HepG2 (cell line): ENCODE data around the gene KRTAP22-2. TPM values are rescaled to one million over a fixed set of nuclear protein-coding genes. Genes with fewer than 3 reads are reported as not detected.

Experiments used
- ATAC-seq: fragments of 200-7000 bp; cut with Tn5 transposase; 3 replicates; pipeline ENCODE4 v1.9.1; 2020; ENCODE audit warnings: mild to moderate bottlenecking, moderate library complexity
- BruUV-seq: library from RNA; stranded (reverse); fragments of 400-500 nt; replicated peaks from 2 replicates; lab custom pipeline; 2021; lab: Mats Ljungman, UMichigan
- CTCF ChIA-PET: fragments of 300-600 bp; formaldehyde crosslinking; extraction: SDS; loops from one replicate; lab custom pipeline; 2021; ENCODE audit warnings: low total read pairs, inconsistent platforms, low intra/inter-chr PET ratio; lab: Yijun Ruan, JAX
- POLR2A ChIA-PET: fragments of 350-600 bp; sonication (Branson Sonifier 250); formaldehyde crosslinking; loops from one replicate; lab custom pipeline; 2020; ENCODE audit warnings: antibody characterized with exemption, inconsistent platforms; lab: Yijun Ruan, JAX
- DNase-seq: peaks from one replicate; pipeline ENCODE4 v3.0.0-alpha.2; 2015; ENCODE audit warnings: low spot score
- FAIRE-seq: peaks from 3 replicates; lab custom pipeline; 2011; peaks lifted over from hg19 to GRCh38; lab: Jason Lieb, UNC
- H2AFZ ChIP-seq: one replicate; pipeline ENCODE4 v1.6.1; 2011; ENCODE audit warnings: low read length, inconsistent platforms
- H3K27ac ChIP-seq: fragments of 300-600 bp; 3 replicates; pipeline ENCODE4 v1.8.0; 2011; ENCODE audit warnings: mixed run types, mild to moderate bottlenecking, mixed read lengths, low read length, inconsistent platforms; ENCODE audit not compliant: insufficient read depth; ENCODE audit errors: extremely low read length
- H3K27me3 ChIP-seq, 2 experiments: fragments of 200-600 bp in 1 of 2; 2 replicates in 1 of 2; 3 replicates in 1 of 2; pipeline versions ENCODE4 v1.6.0 to v1.8.0; 2011; ENCODE audit warnings: low read length in 2 of 2, mild to moderate bottlenecking in 2 of 2, moderate library complexity in 2 of 2, inconsistent platforms in 1 of 2; ENCODE audit not compliant: insufficient read depth in 2 of 2, control insufficient read depth in 1 of 2
- H3K36me3 ChIP-seq, 2 experiments: fragments of 200-600 bp in 1 of 2; replicated peaks in 1 of 2; 2 replicates in 1 of 2; 3 replicates in 1 of 2; pipeline versions ENCODE4 v1.5.1 to v1.8.0; 2011; ENCODE audit warnings: low read length in 2 of 2, inconsistent platforms in 1 of 2; ENCODE audit not compliant: insufficient read depth in 2 of 2, control insufficient read depth in 1 of 2
- H3K4me1 ChIP-seq: 2 replicates; pipeline ENCODE4 v1.5.1; 2012; ENCODE audit warnings: low read length, inconsistent platforms; ENCODE audit not compliant: insufficient read depth
- H3K4me2 ChIP-seq: 2 replicates; pipeline ENCODE4 v1.6.0; 2011; ENCODE audit warnings: low read depth, low read length, inconsistent platforms
- H3K4me3 ChIP-seq, 3 experiments: fragments of 200-600 bp in 1 of 3; sonication (generic), shearing (Covaris generic) in 1 of 3; replicated peaks in 1 of 3; 2 replicates each; pipeline ENCODE4 v1.5.1; 2011 to 2016; ENCODE audit warnings: low read length in 3 of 3, inconsistent platforms in 2 of 3, low read depth in 2 of 3, mild to moderate bottlenecking in 2 of 3, control low read depth in 1 of 3, mixed read lengths in 1 of 3; ENCODE audit not compliant: insufficient read depth in 1 of 3
- H3K79me2 ChIP-seq: one replicate; pipeline ENCODE4 v1.6.1; 2011; ENCODE audit warnings: low read length, inconsistent platforms; ENCODE audit not compliant: insufficient read depth
- H3K9ac ChIP-seq: 2 replicates; pipeline ENCODE4 v1.6.0; 2011; ENCODE audit warnings: mild to moderate bottlenecking, low read depth, low read length, inconsistent platforms; ENCODE audit not compliant: insufficient read depth
- H3K9me3 ChIP-seq: 2 replicates; pipeline ENCODE4 v1.5.1; 2012; ENCODE audit warnings: mild to moderate bottlenecking, low read length
- H4K20me1 ChIP-seq: 2 replicates; pipeline ENCODE4 v1.6.0; 2011; ENCODE audit warnings: inconsistent platforms, mild to moderate bottlenecking, low read length, moderate library complexity; ENCODE audit not compliant: insufficient read depth
- DBP ChIP-seq: sonication (generic); formaldehyde crosslinking; IDR thresholded peaks from 2 replicates; pipeline ENCODE4 v1.4.0; 2020; ENCODE audit warnings: missing genetic modification reagents; ENCODE audit errors: not compliant biosample characterization
- FOXC1 ChIP-seq: sonication (generic); formaldehyde crosslinking; IDR thresholded peaks from 2 replicates; pipeline ENCODE4 v1.8.0; 2022; ENCODE audit warnings: mild to moderate bottlenecking, missing genetic modification reagents, borderline replicate concordance
- FOXK1 ChIP-seq: sonication (generic); formaldehyde crosslinking; IDR thresholded peaks from 2 replicates; pipeline ENCODE4 v1.4.0; 2020; ENCODE audit warnings: low read depth, missing genetic modification reagents, borderline replicate concordance
- KDM5B ChIP-seq: sonication (generic); formaldehyde crosslinking; IDR thresholded peaks from 2 replicates; pipeline ENCODE4 v1.4.0; 2020; ENCODE audit warnings: missing genetic modification reagents, mild to moderate bottlenecking, borderline replicate concordance
- NKX3-1 ChIP-seq: sonication (generic); formaldehyde crosslinking; IDR thresholded peaks from 2 replicates; pipeline ENCODE4 v1.5.0; 2020; ENCODE audit warnings: missing genetic modification reagents
- NR2F1 ChIP-seq, 2 experiments: fragments of 450-650 bp in 1 of 2; formaldehyde crosslinking in 1 of 2; IDR thresholded peaks; 2 replicates each; pipeline versions ENCODE4 v1.5.0 to v1.6.1; 2016 to 2020; ENCODE audit warnings: mild to moderate bottlenecking in 1 of 2, missing compliant biosample characterization in 1 of 2, missing genetic modification reagents in 1 of 2, moderate library complexity in 1 of 2
- SCMH1 ChIP-seq: sonication (generic); formaldehyde crosslinking; IDR thresholded peaks from 2 replicates; pipeline ENCODE4 v1.9.0; 2021; ENCODE audit warnings: missing genetic modification reagents, mild to moderate bottlenecking, borderline replicate concordance
- SP4 ChIP-seq: sonication (generic); formaldehyde crosslinking; IDR thresholded peaks from 2 replicates; pipeline ENCODE4 v1.8.1; 2023; ENCODE audit warnings: mild to moderate bottlenecking, missing genetic modification reagents
- ZNF124 ChIP-seq: sonication (generic); formaldehyde crosslinking; IDR thresholded peaks from 2 replicates; pipeline ENCODE4 v1.4.0; 2020; ENCODE audit warnings: missing genetic modification reagents
- ZNF225 ChIP-seq: sonication (generic); formaldehyde crosslinking; IDR thresholded peaks from 2 replicates; pipeline ENCODE4 v1.4.0; 2020; ENCODE audit warnings: mild to moderate bottlenecking, missing genetic modification reagents
- ZNF280B ChIP-seq: sonication (generic); formaldehyde crosslinking; IDR thresholded peaks from 2 replicates; pipeline ENCODE4 v1.5.0; 2020; ENCODE audit warnings: missing genetic modification reagents, mild to moderate bottlenecking, borderline replicate concordance
- ZNF441 ChIP-seq: sonication (generic); formaldehyde crosslinking; IDR thresholded peaks from 2 replicates; pipeline ENCODE4 v1.7.0; 2021; ENCODE audit warnings: missing genetic modification reagents, borderline replicate concordance
- ZNF572 ChIP-seq: sonication (generic); formaldehyde crosslinking; IDR thresholded peaks from 2 replicates; pipeline ENCODE4 v1.5.1; 2020; ENCODE audit warnings: mild to moderate bottlenecking, missing genetic modification reagents
- ZNF839 ChIP-seq: sonication (generic); formaldehyde crosslinking; IDR thresholded peaks from 2 replicates; pipeline ENCODE4 v1.4.0; 2020; ENCODE audit warnings: missing genetic modification reagents, mild to moderate bottlenecking, borderline replicate concordance
- WGBS: methylation state at CpG from one replicate; pipeline ENCODE4 v1.1.6; 2017; ENCODE audit warnings: low lambda C conversion rate; 5-methylcytosine and 5-hydroxymethylcytosine counted together
- in situ Hi-C: cut with HindIII; loops from 2 replicates; pipeline ENCODE4 v1.10.0; 2017; ENCODE audit warnings: low pct_unique_long_range_greater_than_20kb; ENCODE audit not compliant: extremely low pct_ligation_motif_present
- intact Hi-C: fragments of 100-400 bp; cut with micrococcal nuclease; formaldehyde crosslinking; loops from one replicate; pipeline ENCODE4 v1.10.0; 2022; ENCODE audit not compliant: unreplicated experiment
- polyA plus RNA-seq, 8 experiments: library from polyadenylated mRNA; depleted of rRNA in 3 of 8; stranded (reverse) in 7 of 8; unstranded in 1 of 8; fragments of >200 nt; fragmentation: Illumina TruSeq in 4 of 8; extraction: Trizol in 4 of 8; gene quantifications; 2 replicates each; pipeline versions ENCODE4 v1.2.1 to v1.2.3, GENCODE V29; 2011 to 2016; ENCODE audit warnings: low read depth in 4 of 8, missing spikeins in 1 of 8, mixed read lengths in 1 of 8; ENCODE audit not compliant: insufficient read depth in 1 of 8
- total RNA-seq, 5 experiments: library from RNA; depleted of rRNA; stranded (reverse); fragments of >200 nt; fragmentation: Illumina TruSeq; extraction: Trizol; gene quantifications; 2 replicates each; pipeline ENCODE4 v1.2.3, GENCODE V29; 2016; ENCODE audit warnings: low read depth in 1 of 5
- TF ChIP-seq, protein P1 (sequence below): sonication (generic); formaldehyde crosslinking; IDR thresholded peaks from 2 replicates; pipeline ENCODE4 v1.9.0; 2021; ENCODE audit warnings: missing genetic modification reagents, mild to moderate bottlenecking, borderline replicate concordance

KRTAP22-2 gene
- total and polyA plus RNA-seq, 2 of the 13 experiments (the other 11 are each of a cell fraction or from before 2014, with no cell fraction given) = not detected

DNA sequence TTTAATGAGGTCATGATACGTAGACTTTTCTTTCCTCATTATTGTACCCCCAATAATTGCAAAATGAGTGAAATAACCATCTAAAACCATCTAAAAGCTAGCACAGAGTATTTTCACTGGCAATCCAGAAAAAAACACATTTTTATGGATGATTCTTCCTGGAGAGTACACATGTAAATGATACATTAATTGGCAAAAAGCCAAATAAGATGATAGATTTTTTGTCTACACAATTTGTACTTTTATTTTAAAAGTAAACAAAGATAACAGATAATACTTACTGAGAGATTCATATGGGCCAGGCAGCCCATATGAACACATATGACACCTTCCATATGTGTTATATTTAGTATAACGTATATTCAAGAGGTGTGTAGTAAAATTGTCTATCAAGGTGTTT, 26.6 kb downstream of the KRTAP22-2 start (continued):
- TF ChIP-seq SP4 (CRISPR knock-in tag) (no peak), ZNF572 (CRISPR knock-in tag) (no peak), SCMH1 (no peak)
- TF ChIP-seq, protein P1, sequence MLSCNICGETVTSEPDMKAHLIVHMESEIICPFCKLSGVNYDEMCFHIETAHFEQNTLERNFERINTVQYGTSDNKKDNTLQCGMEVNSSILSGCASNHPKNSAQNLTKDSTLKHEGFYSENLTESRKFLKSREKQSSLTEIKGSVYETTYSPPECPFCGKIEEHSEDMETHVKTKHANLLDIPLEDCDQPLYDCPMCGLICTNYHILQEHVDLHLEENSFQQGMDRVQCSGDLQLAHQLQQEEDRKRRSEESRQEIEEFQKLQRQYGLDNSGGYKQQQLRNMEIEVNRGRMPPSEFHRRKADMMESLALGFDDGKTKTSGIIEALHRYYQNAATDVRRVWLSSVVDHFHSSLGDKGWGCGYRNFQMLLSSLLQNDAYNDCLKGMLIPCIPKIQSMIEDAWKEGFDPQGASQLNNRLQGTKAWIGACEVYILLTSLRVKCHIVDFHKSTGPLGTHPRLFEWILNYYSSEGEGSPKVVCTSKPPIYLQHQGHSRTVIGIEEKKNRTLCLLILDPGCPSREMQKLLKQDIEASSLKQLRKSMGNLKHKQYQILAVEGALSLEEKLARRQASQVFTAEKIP = no peak
- TF ChIP-seq, all 625 proteins: peak for 0

GRCh38 chr21:30563072-30563471, 27.1 kb downstream of the KRTAP22-2 start:
- Histone ChIP-seq H3K9me3 (peaks cover 83% of the 10 kb centered on the region), H3K79me2 (no peaks in the 10 kb centered on the region), H3K9ac (no peak overlapping the region), H3K4me1 (no peaks in the 10 kb centered on the region), H3K27ac (no peak overlapping the region), H4K20me1 (no peaks in the 10 kb centered on the region), H3K27me3 (no peaks in the 10 kb centered on the region), H3K36me3 (no peaks in the 10 kb centered on the region), H3K4me2 (no peak overlapping the region), H3K4me3 (no peak overlapping the region), H2AFZ (no peak overlapping the region)
- FAIRE-seq (no peak), DNase-seq (no peak), ATAC-seq (no peak)
- 19% methylated on average over 6 of the region's 6 CpGs for WGBS
- CTCF ChIA-PET = no interaction called here
- intact Hi-C loops = no loop called here
- POLR2A ChIA-PET = no interaction called here
- BruUV-seq = no TSS peak
- in situ Hi-C loops = no loop called here
- TF ChIP-seq KDM5B (CRISPR knock-in tag) (no peak), ZNF441 (CRISPR knock-in tag) (no peak), FOXK1 (CRISPR knock-in tag) (no peak), ZNF280B (CRISPR knock-in tag) (no peak), ZNF225 (CRISPR knock-in tag) (no peak), FOXC1 (no peak), ZNF124 (CRISPR knock-in tag) (no peak), NKX3-1 (CRISPR knock-in tag) (no peak), NR2F1 (CRISPR knock-in tag; IDR thresholded peaks at IDR 0.05) (no peak), ZNF839 (no peak), DBP (CRISPR knock-in tag) (no peak)
